GM10266 (cell line): ENCODE data around the gene MEF2D.

ENCODE experiments used
- DNase-seq: peaks from one replicate; pipeline ENCODE4 v3.0.0; 2012; ENCODE audit errors: extremely low spot score
- TF ChIP-seq, protein P1 (sequence below): IDR thresholded peaks from 2 replicates; pipeline ENCODE4 v1.5.1; 2012; ENCODE audit warnings: mild to moderate bottlenecking, low read depth; ENCODE audit not compliant: control insufficient read depth, insufficient read depth; ENCODE audit errors: missing control alignments

Gene MEF2D

GRCh38 chr1:156533568-156534220 lies 33.1 kb upstream of the MEF2D start:
- no peak for DNase-seq
- TF ChIP-seq, protein P1, sequence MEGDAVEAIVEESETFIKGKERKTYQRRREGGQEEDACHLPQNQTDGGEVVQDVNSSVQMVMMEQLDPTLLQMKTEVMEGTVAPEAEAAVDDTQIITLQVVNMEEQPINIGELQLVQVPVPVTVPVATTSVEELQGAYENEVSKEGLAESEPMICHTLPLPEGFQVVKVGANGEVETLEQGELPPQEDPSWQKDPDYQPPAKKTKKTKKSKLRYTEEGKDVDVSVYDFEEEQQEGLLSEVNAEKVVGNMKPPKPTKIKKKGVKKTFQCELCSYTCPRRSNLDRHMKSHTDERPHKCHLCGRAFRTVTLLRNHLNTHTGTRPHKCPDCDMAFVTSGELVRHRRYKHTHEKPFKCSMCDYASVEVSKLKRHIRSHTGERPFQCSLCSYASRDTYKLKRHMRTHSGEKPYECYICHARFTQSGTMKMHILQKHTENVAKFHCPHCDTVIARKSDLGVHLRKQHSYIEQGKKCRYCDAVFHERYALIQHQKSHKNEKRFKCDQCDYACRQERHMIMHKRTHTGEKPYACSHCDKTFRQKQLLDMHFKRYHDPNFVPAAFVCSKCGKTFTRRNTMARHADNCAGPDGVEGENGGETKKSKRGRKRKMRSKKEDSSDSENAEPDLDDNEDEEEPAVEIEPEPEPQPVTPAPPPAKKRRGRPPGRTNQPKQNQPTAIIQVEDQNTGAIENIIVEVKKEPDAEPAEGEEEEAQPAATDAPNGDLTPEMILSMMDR = no peak

GRCh38 chr1:156532374-156532773 lies 31.8 kb upstream of the MEF2D start:
- no peak for DNase-seq
- TF ChIP-seq, protein P1 = no peak

GRCh38 chr1:156530006-156530405 lies 29.4 kb upstream of the MEF2D start:
- no peak for DNase-seq
- TF ChIP-seq, protein P1 = no peak

- TF ChIP-seq, protein P1 = no peak
- no peak for DNase-seq
These were observed 28.4 kb upstream of the MEF2D start for GRCh38 chr1:156528875-156529425.

GRCh38 chr1:156528231-156528630 lies 27.7 kb upstream of the MEF2D start:
- TF ChIP-seq, protein P1 = no peak
- no peak for DNase-seq

- DNase-seq = no peak
- TF ChIP-seq, protein P1 = no peak
These were observed 27.0 kb upstream of the MEF2D start for GRCh38 chr1:156527584-156527983.

- no peak for DNase-seq
- TF ChIP-seq, protein P1 = no peak
These were observed 25.4 kb upstream of the MEF2D start for GRCh38 chr1:156525856-156526489.
